Heart left ventricle (tissue), 13 donors: ENCODE measurements around the gene CSMD2.

ENCODE experiments used
- CTCF ChIP-seq, 12 donors: fragments of 200-600 bp; sonication (generic) in 4 of 12; IDR thresholded peaks; one replicate each; pipeline versions ENCODE4 v1.5.0 to v1.8.0; 2018 to 2022; ENCODE audit warnings: antibody characterized with exemption in 12 of 12, mild to moderate bottlenecking in 5 of 12
- POLR2A ChIP-seq, 2 donors: fragments of 450-650 bp; IDR thresholded peaks; one replicate each; pipeline ENCODE4 v1.6.1; 2017; ENCODE audit warnings: antibody characterized with exemption in 2 of 2, mild to moderate bottlenecking in 2 of 2, moderate library complexity in 2 of 2
- donor health status: ischemic (EF 13 %, LVEDD 7.1; RV severe dilation, severe dysfunction).
- donor health status: DM: no; HTN: yes; CAD: no.
- donor health status: DM: no; HTN: no; CAD: no.
- donor health status: ischemic (EF 25% LVEDD 6.9; RV normal size, moderate dysfunction).
- donor health status: ischemic (EF 25% LVEDD 5.7; RV mildly dilated, moderate dysfunction).
- donor health status: ischemic (EF 35%, LVEDD 5.7; RV mildly dilated, moderate dysfunction).
- donor health status: nonischemic (EF 11% LVEDD 7.7; RV severe dilation, severe dysfunction).
- donor health status: DM: yes; HTN: yes; CAD: no.
- donor health status: PGD.
- donor health status: ischemic (EF 29% LVEDD 5.4; RV normal size, mild dysfunction).
- donor health status: nonischemic (EF 23%, LVEDD 6.1; RV moderate dilation, normal function).

GRCh38 chr1:34029954-34030353 lies 135.1 kb downstream of the CSMD2 start:
- no peak for TF ChIP-seq POLR2A (IDR thresholded peaks at IDR 0.05)
- no peak for TF ChIP-seq CTCF (IDR thresholded peaks at IDR 0.05)
